ENCODE results near the gene C16orf46. TPM values are rescaled to one million over a fixed set of nuclear protein-coding genes. Genes with fewer than 3 reads are reported as not detected.

Gene C16orf46
- total RNA-seq, 2 donors from 2014 or later = 0.54 to 1.3 TPM

- no peak for DNase-seq (ENCODE audit: low spot score)
- H3K4me1 ChIP-seq (ENCODE audit: control insufficient read depth in 1 of 2, low read depth in 2 of 2) = peaks cover 0 to 5% of the 10 kb centered on the region in 2 donors
- H3K9me3 ChIP-seq = no peaks in the 10 kb centered on the region
- no peak for TF ChIP-seq CTCF (IDR thresholded peaks at IDR 0.05)
- no peaks in the 10 kb centered on the region for H3K36me3 ChIP-seq
- no peaks in the 10 kb centered on the region for H3K27me3 ChIP-seq (replicated peaks; ENCODE audit: insufficient read depth)
- no peak overlapping the region for H3K4me3 ChIP-seq
- H3K27ac ChIP-seq = no peak overlapping the region
- no peak for ATAC-seq (ENCODE audit: insufficient number of reproducible peaks, low FRiP score, low read depth)
These were observed 3.3 kb downstream of the C16orf46 start for GRCh38 chr16:81073560-81074330.

GRCh38 chr16:81071805-81072204 lies 5.2 kb downstream of the C16orf46 start:
- H3K9me3 ChIP-seq = no peaks in the 10 kb centered on the region

GRCh38 chr16:81070979-81071378 lies 6.1 kb downstream of the C16orf46 start:
- Histone ChIP-seq H3K4me1 (ENCODE audit: control insufficient read depth in 1 of 2, low read depth in 2 of 2) (no peaks in the 10 kb centered on the region), H3K36me3 (no peaks in the 10 kb centered on the region), H3K9me3 (no peaks in the 10 kb centered on the region), H3K27me3 (replicated peaks; ENCODE audit: insufficient read depth) (no peaks in the 10 kb centered on the region), H3K27ac (no peak overlapping the region), H3K4me3 (no peak overlapping the region)
- no peak for TF ChIP-seq CTCF (IDR thresholded peaks at IDR 0.05)
- ATAC-seq (ENCODE audit: insufficient number of reproducible peaks, low FRiP score, low read depth) = no peak
- DNase-seq (ENCODE audit: low spot score) = no peak

More at GRCh38 chr16:81071805-81072204, 5.2 kb downstream of the C16orf46 start:
- Histone ChIP-seq H3K4me3 (no peak overlapping the region), H3K27me3 (replicated peaks; ENCODE audit: insufficient read depth) (no peaks in the 10 kb centered on the region), H3K27ac (no peak overlapping the region), H3K4me1 (ENCODE audit: control insufficient read depth in 1 of 2, low read depth in 2 of 2) (no peaks in the 10 kb centered on the region), H3K36me3 (no peaks in the 10 kb centered on the region)
- TF ChIP-seq CTCF (IDR thresholded peaks at IDR 0.05) = no peak
- ATAC-seq (ENCODE audit: insufficient number of reproducible peaks, low FRiP score, low read depth) = no peak
- no peak for DNase-seq (ENCODE audit: low spot score)

GRCh38 chr16:81069063-81069462 lies 8.0 kb downstream of the C16orf46 start:
- H3K27me3 ChIP-seq (replicated peaks; ENCODE audit: insufficient read depth) = no peaks in the 10 kb centered on the region

GRCh38 chr16:81067166-81067565 lies 9.9 kb downstream of the C16orf46 start:
- Histone ChIP-seq H3K36me3 (no peaks in the 10 kb centered on the region), H3K9me3 (no peaks in the 10 kb centered on the region), H3K4me3 (no peak overlapping the region), H3K4me1 (ENCODE audit: control insufficient read depth in 1 of 2, low read depth in 2 of 2) (no peaks in the 10 kb centered on the region), H3K27me3 (replicated peaks; ENCODE audit: insufficient read depth) (no peaks in the 10 kb centered on the region), H3K27ac (no peak overlapping the region)
- DNase-seq (ENCODE audit: low spot score) (no peak), ATAC-seq (ENCODE audit: insufficient number of reproducible peaks, low FRiP score, low read depth) (no peak)
- no peak for TF ChIP-seq CTCF (IDR thresholded peaks at IDR 0.05)

More at GRCh38 chr16:81069063-81069462, 8.0 kb downstream of the C16orf46 start:
- Histone ChIP-seq H3K4me3 (no peak overlapping the region), H3K27ac (no peak overlapping the region), H3K36me3 (no peaks in the 10 kb centered on the region), H3K4me1 (ENCODE audit: control insufficient read depth in 1 of 2, low read depth in 2 of 2) (no peaks in the 10 kb centered on the region), H3K9me3 (no peaks in the 10 kb centered on the region)
- DNase-seq (ENCODE audit: low spot score) (no peak), ATAC-seq (ENCODE audit: insufficient number of reproducible peaks, low FRiP score, low read depth) (no peak)
- TF ChIP-seq CTCF (IDR thresholded peaks at IDR 0.05) = no peak
